ENCODE measurements around the gene CSRP1. TPM values are rescaled to one million over a fixed set of nuclear protein-coding genes. Genes with fewer than 3 reads are reported as not detected.
A peak's percentile ranks its signal among the peaks of the same experiment; 100 is the strongest.

The CSRP1 gene
- total and polyA plus RNA-seq, 2 of the 13 experiments (the other 11 are each of a cell fraction or from before 2014, with no cell fraction given) = 17.7 to 68.9 TPM

GRCh38 chr1:201493757-201494617 lies 12.9 kb downstream of the CSRP1 start (continued):
- TF ChIP-seq HINFP (CRISPR knock-in tag; IDR thresholded peaks at IDR 0.05; ENCODE audit: low read depth) (0 out of 2 replicates have a peak, but pooled peaks have one; percentile 26), JUNB (CRISPR knock-in tag; IDR thresholded peaks at IDR 0.05; ENCODE audit: borderline replicate concordance) (no peak), CBX5 (CRISPR knock-in tag; IDR thresholded peaks at IDR 0.05; ENCODE audit: borderline replicate concordance) (no peak), HNF1A (IDR thresholded peaks at IDR 0.05; ENCODE audit: low read depth) (no peak), HNF1A (CRISPR knock-in tag; IDR thresholded peaks at IDR 0.05; ENCODE audit: borderline replicate concordance) (no peak), MEF2D (CRISPR knock-in tag; IDR thresholded peaks at IDR 0.05) (no peak), MIER2 (CRISPR knock-in tag; IDR thresholded peaks at IDR 0.05) (no peak), REST (IDR thresholded peaks at IDR 0.05; ENCODE audit: borderline replicate concordance in 1 of 2, low read depth in 1 of 2, low read length in 2 of 2) (no peak), E2F1 (CRISPR knock-in tag; IDR thresholded peaks at IDR 0.05) (no peak), MBNL3 (CRISPR knock-in tag; conservative IDR thresholded peaks at IDR 0.05) (no peak), ZNF326 (CRISPR knock-in tag; IDR thresholded peaks at IDR 0.05; ENCODE audit: borderline replicate concordance) (no peak), ZNF746 (CRISPR knock-in tag; IDR thresholded peaks at IDR 0.05) (no peak), ZSCAN21 (CRISPR knock-in tag; IDR thresholded peaks at IDR 0.05; ENCODE audit: borderline replicate concordance) (no peak), NFE2L1 (CRISPR knock-in tag; IDR thresholded peaks at IDR 0.05; ENCODE audit: borderline replicate concordance) (no peak), ZNF282 (IDR thresholded peaks at IDR 0.05; ENCODE audit: partially characterized antibody) (no peak), ZNF747 (CRISPR knock-in tag; IDR thresholded peaks at IDR 0.05; ENCODE audit: borderline replicate concordance) (no peak), BRCA1 (CRISPR knock-in tag; IDR thresholded peaks at IDR 0.05) (no peak), ZBTB38 (CRISPR knock-in tag; IDR thresholded peaks at IDR 0.05) (no peak), ARID2 (CRISPR knock-in tag; IDR thresholded peaks at IDR 0.05; ENCODE audit: borderline replicate concordance) (no peak)
